Measurements from ENCODE around the gene MOB3A. TPM values are rescaled to one million over a fixed set of nuclear protein-coding genes. Genes with fewer than 3 reads are reported as not detected.

Gene MOB3A
- total and polyA plus RNA-seq, 2 of the 13 experiments (the other 11 are each of a cell fraction or from before 2014, with no cell fraction given): 3.5 to 17.8 TPM

DNA sequence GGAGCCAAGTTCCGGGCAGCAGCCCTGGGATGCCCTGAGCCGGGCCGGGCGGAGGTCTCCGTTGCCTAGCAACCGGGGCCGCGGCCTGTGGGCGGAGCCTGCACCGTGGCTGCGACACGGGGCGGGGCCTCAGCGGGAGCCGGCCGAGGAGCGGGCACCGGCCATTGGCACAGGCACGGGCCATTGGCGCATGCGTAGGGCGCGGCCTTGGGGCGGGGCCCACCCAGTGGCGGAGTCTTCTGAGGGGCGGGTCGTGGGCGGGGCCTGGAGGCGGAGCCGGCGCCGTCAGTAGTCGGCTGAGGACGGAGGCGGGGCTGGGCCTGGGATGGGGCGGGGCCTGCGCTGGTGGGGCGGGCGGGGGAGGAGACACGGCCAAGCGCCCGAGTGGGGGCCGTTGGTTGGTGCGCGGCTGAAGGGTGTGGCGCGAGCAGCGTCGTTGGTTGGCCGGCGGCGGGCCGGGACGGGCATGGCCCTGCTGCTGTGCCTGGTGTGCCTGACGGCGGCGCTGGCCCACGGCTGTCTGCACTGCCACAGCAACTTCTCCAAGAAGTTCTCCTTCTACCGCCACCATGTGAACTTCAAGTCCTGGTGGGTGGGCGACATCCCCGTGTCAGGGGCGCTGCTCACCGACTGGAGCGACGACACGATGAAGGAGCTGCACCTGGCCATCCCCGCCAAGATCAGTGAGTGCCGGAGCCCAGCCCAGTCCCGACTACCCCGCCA lies 515 bp upstream of the MOB3A start, which contains the start of gene IZUMO4 (continued):
- TF ChIP-seq, protein P1, sequence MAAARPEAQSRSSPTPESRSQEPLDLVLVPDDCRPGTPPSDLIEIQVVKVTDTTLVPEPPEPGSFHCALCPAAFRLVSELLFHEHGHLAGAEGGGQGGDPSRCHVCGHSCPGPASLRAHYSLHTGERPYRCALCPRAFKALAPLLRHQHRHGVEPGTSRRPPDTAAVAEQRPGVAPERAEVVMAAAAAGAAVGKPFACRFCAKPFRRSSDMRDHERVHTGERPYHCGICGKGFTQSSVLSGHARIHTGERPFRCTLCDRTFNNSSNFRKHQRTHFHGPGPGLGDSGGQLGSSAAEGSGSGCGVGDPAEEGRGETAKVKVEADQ (CRISPR knock-in tag; IDR thresholded peaks at IDR 0.05; ENCODE audit: borderline replicate concordance): 0 out of 2 replicates have a peak, but pooled peaks have one; percentile 14
- TF ChIP-seq, protein P2, sequence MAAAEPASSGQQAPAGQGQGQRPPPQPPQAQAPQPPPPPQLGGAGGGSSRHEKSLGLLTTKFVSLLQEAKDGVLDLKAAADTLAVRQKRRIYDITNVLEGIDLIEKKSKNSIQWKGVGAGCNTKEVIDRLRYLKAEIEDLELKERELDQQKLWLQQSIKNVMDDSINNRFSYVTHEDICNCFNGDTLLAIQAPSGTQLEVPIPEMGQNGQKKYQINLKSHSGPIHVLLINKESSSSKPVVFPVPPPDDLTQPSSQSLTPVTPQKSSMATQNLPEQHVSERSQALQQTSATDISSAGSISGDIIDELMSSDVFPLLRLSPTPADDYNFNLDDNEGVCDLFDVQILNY (CRISPR knock-in tag; conservative IDR thresholded peaks at IDR 0.05): no peak
- TF ChIP-seq, protein P3, sequence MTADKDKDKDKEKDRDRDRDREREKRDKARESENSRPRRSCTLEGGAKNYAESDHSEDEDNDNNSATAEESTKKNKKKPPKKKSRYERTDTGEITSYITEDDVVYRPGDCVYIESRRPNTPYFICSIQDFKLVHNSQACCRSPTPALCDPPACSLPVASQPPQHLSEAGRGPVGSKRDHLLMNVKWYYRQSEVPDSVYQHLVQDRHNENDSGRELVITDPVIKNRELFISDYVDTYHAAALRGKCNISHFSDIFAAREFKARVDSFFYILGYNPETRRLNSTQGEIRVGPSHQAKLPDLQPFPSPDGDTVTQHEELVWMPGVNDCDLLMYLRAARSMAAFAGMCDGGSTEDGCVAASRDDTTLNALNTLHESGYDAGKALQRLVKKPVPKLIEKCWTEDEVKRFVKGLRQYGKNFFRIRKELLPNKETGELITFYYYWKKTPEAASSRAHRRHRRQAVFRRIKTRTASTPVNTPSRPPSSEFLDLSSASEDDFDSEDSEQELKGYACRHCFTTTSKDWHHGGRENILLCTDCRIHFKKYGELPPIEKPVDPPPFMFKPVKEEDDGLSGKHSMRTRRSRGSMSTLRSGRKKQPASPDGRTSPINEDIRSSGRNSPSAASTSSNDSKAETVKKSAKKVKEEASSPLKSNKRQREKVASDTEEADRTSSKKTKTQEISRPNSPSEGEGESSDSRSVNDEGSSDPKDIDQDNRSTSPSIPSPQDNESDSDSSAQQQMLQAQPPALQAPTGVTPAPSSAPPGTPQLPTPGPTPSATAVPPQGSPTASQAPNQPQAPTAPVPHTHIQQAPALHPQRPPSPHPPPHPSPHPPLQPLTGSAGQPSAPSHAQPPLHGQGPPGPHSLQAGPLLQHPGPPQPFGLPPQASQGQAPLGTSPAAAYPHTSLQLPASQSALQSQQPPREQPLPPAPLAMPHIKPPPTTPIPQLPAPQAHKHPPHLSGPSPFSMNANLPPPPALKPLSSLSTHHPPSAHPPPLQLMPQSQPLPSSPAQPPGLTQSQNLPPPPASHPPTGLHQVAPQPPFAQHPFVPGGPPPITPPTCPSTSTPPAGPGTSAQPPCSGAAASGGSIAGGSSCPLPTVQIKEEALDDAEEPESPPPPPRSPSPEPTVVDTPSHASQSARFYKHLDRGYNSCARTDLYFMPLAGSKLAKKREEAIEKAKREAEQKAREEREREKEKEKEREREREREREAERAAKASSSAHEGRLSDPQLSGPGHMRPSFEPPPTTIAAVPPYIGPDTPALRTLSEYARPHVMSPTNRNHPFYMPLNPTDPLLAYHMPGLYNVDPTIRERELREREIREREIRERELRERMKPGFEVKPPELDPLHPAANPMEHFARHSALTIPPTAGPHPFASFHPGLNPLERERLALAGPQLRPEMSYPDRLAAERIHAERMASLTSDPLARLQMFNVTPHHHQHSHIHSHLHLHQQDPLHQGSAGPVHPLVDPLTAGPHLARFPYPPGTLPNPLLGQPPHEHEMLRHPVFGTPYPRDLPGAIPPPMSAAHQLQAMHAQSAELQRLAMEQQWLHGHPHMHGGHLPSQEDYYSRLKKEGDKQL (CRISPR knock-in tag; IDR thresholded peaks at IDR 0.05; ENCODE audit: low read depth): no peak
- TF ChIP-seq YEATS4 (CRISPR knock-in tag; IDR thresholded peaks at IDR 0.05; ENCODE audit: borderline replicate concordance) (peak; percentile 12; the same call in 1 of the 2 replicates), ZNF841 (CRISPR knock-in tag; IDR thresholded peaks at IDR 0.05; ENCODE audit: borderline replicate concordance) (no peak), MTF2 (CRISPR knock-in tag; IDR thresholded peaks at IDR 0.05; ENCODE audit: borderline replicate concordance) (no peak), ZNF605 (CRISPR knock-in tag; IDR thresholded peaks at IDR 0.05) (0 out of 2 replicates have a peak, but pooled peaks have one; percentile 11), RXRB (CRISPR knock-in tag; IDR thresholded peaks at IDR 0.05; ENCODE audit: borderline replicate concordance) (no peak), REL (CRISPR knock-in tag; conservative IDR thresholded peaks at IDR 0.05) (no peak), KLF15 (CRISPR knock-in tag; IDR thresholded peaks at IDR 0.05; ENCODE audit: borderline replicate concordance) (no peak), MEIS2 (CRISPR knock-in tag; IDR thresholded peaks at IDR 0.05) (0 out of 2 replicates have a peak, but pooled peaks have one; percentile 36), PHF21A (CRISPR knock-in tag; IDR thresholded peaks at IDR 0.05) (0 out of 2 replicates have a peak, but pooled peaks have one; percentile 42), KLF6 (CRISPR knock-in tag; IDR thresholded peaks at IDR 0.05) (no peak), ZNF747 (CRISPR knock-in tag; IDR thresholded peaks at IDR 0.05; ENCODE audit: borderline replicate concordance) (no peak), CC2D1A (CRISPR knock-in tag; IDR thresholded peaks at IDR 0.05) (no peak), STAG1 (CRISPR knock-in tag; IDR thresholded peaks at IDR 0.05) (peak; percentile 36; the same call in 1 of the 2 replicates), ATM (IDR thresholded peaks at IDR 0.05; ENCODE audit: borderline replicate concordance) (no peak), NPAS2 (CRISPR knock-in tag; IDR thresholded peaks at IDR 0.05; ENCODE audit: borderline replicate concordance) (no peak), NR2C2 (CRISPR knock-in tag; IDR thresholded peaks at IDR 0.05; ENCODE audit: borderline replicate concordance) (peak; percentile 28; the same call in 1 of the 2 replicates)
- TF ChIP-seq, protein P4, sequence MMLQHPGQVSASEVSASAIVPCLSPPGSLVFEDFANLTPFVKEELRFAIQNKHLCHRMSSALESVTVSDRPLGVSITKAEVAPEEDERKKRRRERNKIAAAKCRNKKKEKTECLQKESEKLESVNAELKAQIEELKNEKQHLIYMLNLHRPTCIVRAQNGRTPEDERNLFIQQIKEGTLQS (CRISPR knock-in tag; IDR thresholded peaks at IDR 0.05): no peak

Measured in HepG2 (cell line).